ENCODE data around the gene CYP3A5.
"Not testable (repeated sequence)": the region's sequence is repeated elsewhere in the genome, so short reads cannot be mapped to it uniquely, and the experiment has no call there.

Gene CYP3A5

DNA sequence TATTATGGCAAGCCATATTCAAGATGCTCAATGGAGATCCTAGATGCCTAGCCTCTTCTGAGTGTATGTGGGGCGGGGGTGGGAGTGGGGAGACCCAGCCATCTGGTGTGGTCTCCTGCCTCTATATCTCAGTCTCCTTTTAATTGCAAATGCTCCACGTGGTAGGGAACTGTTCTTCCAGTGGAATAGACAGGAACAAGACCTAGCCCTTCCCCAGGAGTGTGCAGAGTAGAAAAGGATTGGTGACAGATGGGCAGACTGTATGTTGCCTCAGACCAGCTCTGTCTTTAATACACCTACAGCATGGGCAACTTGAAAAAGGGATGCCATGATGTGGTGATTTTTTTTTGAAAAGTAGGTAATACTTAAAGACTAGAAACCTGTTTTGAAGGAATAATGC is 12.6 kb downstream of the CYP3A5 start:
- TF ChIP-seq POLR2AphosphoS5 (IDR thresholded peaks at IDR 0.05; ENCODE audit: low read depth) (no peak), SPI1 (IDR thresholded peaks at IDR 0.05; ENCODE audit: borderline replicate concordance, low read depth) (no peak), GABPA (IDR thresholded peaks at IDR 0.05; ENCODE audit: low read depth) (no peak), CTCF (IDR thresholded peaks at IDR 0.05; ENCODE audit: insufficient read depth, low read length) (no peak)
- TF ChIP-seq, protein P1, sequence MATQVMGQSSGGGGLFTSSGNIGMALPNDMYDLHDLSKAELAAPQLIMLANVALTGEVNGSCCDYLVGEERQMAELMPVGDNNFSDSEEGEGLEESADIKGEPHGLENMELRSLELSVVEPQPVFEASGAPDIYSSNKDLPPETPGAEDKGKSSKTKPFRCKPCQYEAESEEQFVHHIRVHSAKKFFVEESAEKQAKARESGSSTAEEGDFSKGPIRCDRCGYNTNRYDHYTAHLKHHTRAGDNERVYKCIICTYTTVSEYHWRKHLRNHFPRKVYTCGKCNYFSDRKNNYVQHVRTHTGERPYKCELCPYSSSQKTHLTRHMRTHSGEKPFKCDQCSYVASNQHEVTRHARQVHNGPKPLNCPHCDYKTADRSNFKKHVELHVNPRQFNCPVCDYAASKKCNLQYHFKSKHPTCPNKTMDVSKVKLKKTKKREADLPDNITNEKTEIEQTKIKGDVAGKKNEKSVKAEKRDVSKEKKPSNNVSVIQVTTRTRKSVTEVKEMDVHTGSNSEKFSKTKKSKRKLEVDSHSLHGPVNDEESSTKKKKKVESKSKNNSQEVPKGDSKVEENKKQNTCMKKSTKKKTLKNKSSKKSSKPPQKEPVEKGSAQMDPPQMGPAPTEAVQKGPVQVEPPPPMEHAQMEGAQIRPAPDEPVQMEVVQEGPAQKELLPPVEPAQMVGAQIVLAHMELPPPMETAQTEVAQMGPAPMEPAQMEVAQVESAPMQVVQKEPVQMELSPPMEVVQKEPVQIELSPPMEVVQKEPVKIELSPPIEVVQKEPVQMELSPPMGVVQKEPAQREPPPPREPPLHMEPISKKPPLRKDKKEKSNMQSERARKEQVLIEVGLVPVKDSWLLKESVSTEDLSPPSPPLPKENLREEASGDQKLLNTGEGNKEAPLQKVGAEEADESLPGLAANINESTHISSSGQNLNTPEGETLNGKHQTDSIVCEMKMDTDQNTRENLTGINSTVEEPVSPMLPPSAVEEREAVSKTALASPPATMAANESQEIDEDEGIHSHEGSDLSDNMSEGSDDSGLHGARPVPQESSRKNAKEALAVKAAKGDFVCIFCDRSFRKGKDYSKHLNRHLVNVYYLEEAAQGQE (IDR thresholded peaks at IDR 0.05; ENCODE audit: insufficient replicate concordance, low read depth), result no peak
- DNase-seq (ENCODE audit: low read depth in 1 of 2, low spot score in 1 of 2), result no peak

DNA sequence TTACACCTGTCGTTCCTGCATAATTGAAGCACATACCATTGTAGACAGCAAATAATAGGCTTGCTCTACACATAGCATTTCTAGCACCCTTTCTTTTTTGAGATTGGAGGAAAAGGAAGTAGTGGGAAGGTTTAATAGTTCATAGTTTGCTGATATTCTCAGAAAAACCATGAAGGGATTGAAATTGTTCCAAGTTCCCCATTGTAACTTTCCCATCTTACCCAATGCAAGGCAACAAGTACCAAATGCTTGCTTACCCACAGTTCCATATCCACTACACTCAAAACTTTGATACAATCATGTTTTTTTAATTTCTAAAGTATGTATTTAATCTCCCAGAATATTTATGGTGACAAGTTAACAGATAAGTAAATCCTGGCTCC is 13.8 kb downstream of the CYP3A5 start:
- no peak overlapping the region for H3K27ac ChIP-seq (replicated peaks)
- no peak for DNase-seq (ENCODE audit: low read depth in 1 of 2, low spot score in 1 of 2)
- TF ChIP-seq CTCF (IDR thresholded peaks at IDR 0.05; ENCODE audit: insufficient read depth, low read length) (no peak), POLR2AphosphoS5 (IDR thresholded peaks at IDR 0.05; ENCODE audit: low read depth) (no peak), SPI1 (IDR thresholded peaks at IDR 0.05; ENCODE audit: borderline replicate concordance, low read depth) (no peak), GABPA (IDR thresholded peaks at IDR 0.05; ENCODE audit: low read depth) (no peak)
- TF ChIP-seq, protein P1 (IDR thresholded peaks at IDR 0.05; ENCODE audit: insufficient replicate concordance, low read depth), result no peak
- no peaks in the 10 kb centered on the region for H3K27me3 ChIP-seq (ENCODE audit: insufficient read depth, poor library complexity, severe bottlenecking)
- H3K4me3 ChIP-seq (replicated peaks; ENCODE audit: insufficient read depth, low read length), result no peak overlapping the region

More for the DNA sequence above, 12.6 kb downstream of the CYP3A5 start:
- H3K27ac ChIP-seq (replicated peaks), result no peak overlapping the region
- H3K4me3 ChIP-seq (replicated peaks; ENCODE audit: insufficient read depth, low read length), result no peak overlapping the region
- H3K27me3 ChIP-seq (ENCODE audit: insufficient read depth, poor library complexity, severe bottlenecking), result no peaks in the 10 kb centered on the region

DNA sequence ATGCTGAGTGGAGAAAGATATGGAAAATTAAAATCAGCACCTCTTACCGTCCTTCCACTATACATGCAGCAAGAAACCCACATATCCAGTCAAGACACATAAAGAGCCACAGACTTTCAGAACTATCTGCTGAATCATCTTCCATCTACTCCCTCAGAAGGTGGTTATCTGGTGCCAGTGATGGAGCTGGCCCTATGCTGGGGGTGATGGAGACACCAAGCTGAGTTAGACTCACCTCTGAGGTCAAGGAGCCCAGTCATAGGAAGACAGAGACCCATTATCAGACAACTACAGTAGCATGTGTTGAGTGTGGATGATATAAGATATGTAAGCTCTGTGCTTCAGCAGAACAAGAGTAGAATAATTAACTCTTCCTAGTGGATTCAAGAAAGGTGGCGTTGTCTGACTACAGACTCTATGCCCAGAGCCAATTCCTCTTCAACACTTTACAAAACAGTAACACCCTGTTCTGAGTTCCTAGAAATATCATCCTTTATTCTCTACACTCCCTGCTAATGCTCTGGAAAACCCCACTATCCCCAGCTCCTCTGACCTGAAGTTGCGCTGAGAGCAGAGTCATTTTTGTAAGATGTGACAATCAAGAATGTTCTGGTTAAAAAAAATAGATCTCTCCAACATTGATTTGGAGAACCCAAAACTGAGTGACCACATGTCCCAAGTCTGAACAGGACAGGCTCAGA is 14.3 kb downstream of the CYP3A5 start:
- DNase-seq (ENCODE audit: low read depth in 1 of 2, low spot score in 1 of 2), result no peak
- no peak overlapping the region for H3K4me3 ChIP-seq (replicated peaks; ENCODE audit: insufficient read depth, low read length)

GRCh38 chr7:99657879-99658278 is 21.9 kb downstream of the CYP3A5 start:
- H3K27me3 ChIP-seq (ENCODE audit: insufficient read depth, poor library complexity, severe bottlenecking); H3K27ac ChIP-seq (replicated peaks); DNase-seq (ENCODE audit: low read depth in 1 of 2, low spot score in 1 of 2); H3K4me3 ChIP-seq (replicated peaks; ENCODE audit: insufficient read depth, low read length): not testable (repeated sequence)

More for the DNA sequence above, 14.3 kb downstream of the CYP3A5 start:
- H3K27ac ChIP-seq (replicated peaks), result no peak overlapping the region
- H3K27me3 ChIP-seq (ENCODE audit: insufficient read depth, poor library complexity, severe bottlenecking), result no peaks in the 10 kb centered on the region
- TF ChIP-seq CTCF (IDR thresholded peaks at IDR 0.05; ENCODE audit: insufficient read depth, low read length), result no peak
- no peak for TF ChIP-seq POLR2AphosphoS5 (IDR thresholded peaks at IDR 0.05; ENCODE audit: low read depth)
- TF ChIP-seq, protein P1 (IDR thresholded peaks at IDR 0.05; ENCODE audit: insufficient replicate concordance, low read depth), result no peak
- no peak for TF ChIP-seq SPI1 (IDR thresholded peaks at IDR 0.05; ENCODE audit: borderline replicate concordance, low read depth)
- TF ChIP-seq GABPA (IDR thresholded peaks at IDR 0.05; ENCODE audit: low read depth), result no peak

DNA sequence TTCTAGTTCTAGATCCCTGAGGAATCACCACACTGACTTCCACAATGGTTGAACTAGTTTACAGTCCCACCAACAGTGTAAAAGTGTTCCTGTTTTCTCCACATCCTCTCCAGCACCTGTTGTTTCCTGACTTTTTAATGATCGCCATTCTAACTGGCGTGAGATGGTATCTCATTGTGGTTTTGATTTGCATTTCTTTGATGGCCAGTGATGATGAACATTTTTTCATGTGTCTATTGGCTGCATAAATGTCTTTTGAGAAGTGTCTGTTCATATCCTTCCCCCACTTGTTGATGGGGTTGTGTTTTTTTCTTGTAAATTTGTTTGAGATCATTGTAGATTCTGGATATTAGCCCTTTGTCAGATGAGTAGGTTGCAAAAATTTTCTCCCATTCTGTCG is 25.2 kb downstream of the CYP3A5 start:
- not testable (repeated sequence) for H3K27ac ChIP-seq (replicated peaks); DNase-seq (ENCODE audit: low read depth in 1 of 2, low spot score in 1 of 2); H3K4me3 ChIP-seq (replicated peaks; ENCODE audit: insufficient read depth, low read length); H3K27me3 ChIP-seq (ENCODE audit: insufficient read depth, poor library complexity, severe bottlenecking)
